NCI-H2029 treated with DMSO at 0.1 percent for 48 hours (cell line): ENCODE measurements around the gene SLC25A28.

ENCODE experiments used
- DNase-seq: peaks from one replicate; lab custom pipeline; 2025; lab: John Stamatoyannopoulos, UW

Gene SLC25A28

GRCh38 chr10:99590799-99591198 lies 29.4 kb downstream of the SLC25A28 start:
- no peak for DNase-seq

- no peak for DNase-seq
Measured at GRCh38 chr10:99583687-99584086, 36.6 kb downstream of the SLC25A28 start.

GRCh38 chr10:99582255-99582770 lies 37.9 kb downstream of the SLC25A28 start:
- no peak for DNase-seq

- no peak for DNase-seq
Measured at GRCh38 chr10:99579971-99580370, 40.3 kb downstream of the SLC25A28 start.

- no peak for DNase-seq
Measured at GRCh38 chr10:99573790-99574189, 46.4 kb downstream of the SLC25A28 start.

GRCh38 chr10:99571816-99572215 lies 48.4 kb downstream of the SLC25A28 start:
- no peak for DNase-seq

GRCh38 chr10:99569961-99570360 lies 50.3 kb downstream of the SLC25A28 start:
- no peak for DNase-seq

- DNase-seq: no peak
Measured at GRCh38 chr10:99569253-99569939, 50.8 kb downstream of the SLC25A28 start.

- DNase-seq: no peak
Measured at GRCh38 chr10:99565166-99565565, 55.1 kb downstream of the SLC25A28 start.

- DNase-seq: no peak
Measured at GRCh38 chr10:99564361-99564760, 55.9 kb downstream of the SLC25A28 start.

GRCh38 chr10:99562631-99563030 lies 57.6 kb downstream of the SLC25A28 start:
- no peak for DNase-seq
